GM23248 (cell line): ENCODE measurements around the gene ETV7.

Experiments used
- EZH2 ChIP-seq: fragments of 200-600 bp; sonication (generic); IDR thresholded peaks from 2 replicates; pipeline ENCODE4 v1.6.1; 2018; ENCODE audit warnings: antibody characterized with exemption, mild to moderate bottlenecking; ENCODE audit not compliant: insufficient read depth, poor library complexity, severe bottlenecking
- EZH2phosphoT487 ChIP-seq: fragments of 200-600 bp; sonication (generic); IDR thresholded peaks from 2 replicates; pipeline ENCODE4 v1.6.1; 2018; ENCODE audit warnings: antibody characterized with exemption, moderate library complexity, mild to moderate bottlenecking, low read depth; ENCODE audit not compliant: insufficient read depth

GRCh38 chr6:36337814-36338213 lies 49.7 kb downstream of the ETV7 start:
- TF ChIP-seq EZH2 (no peak), EZH2phosphoT487 (no peak)
